GM12878 (cell line): ENCODE data around the gene CDC37L1. TPM values are rescaled to one million over a fixed set of nuclear protein-coding genes. Genes with fewer than 3 reads are reported as not detected.

Experiments
- ATAC-seq: fragments of 200-7000 bp; cut with Tn5 transposase; 3 replicates; pipeline ENCODE4 v1.9.1; 2020; ENCODE audit warnings: mild to moderate bottlenecking, moderate library complexity
- BruUV-seq: library from RNA; stranded (reverse); fragments of 400-500 nt; replicated peaks from 2 replicates; lab custom pipeline; 2021; lab: Mats Ljungman, UMichigan
- CTCF ChIA-PET: fragments of 300-600 bp; sonication (Branson Sonifier 250); formaldehyde crosslinking; extraction: SDS; loops from one replicate; lab custom pipeline; 2021; ENCODE audit warnings: inconsistent platforms; lab: Yijun Ruan, JAX
- POLR2A ChIA-PET: fragments of 350-600 bp; formaldehyde crosslinking; extraction: SDS; loops from one replicate; lab custom pipeline; 2021; ENCODE audit warnings: inconsistent platforms; lab: Charles Lee
- RAD21 ChIA-PET: fragments of 300-600 bp; sonication (Branson Sonifier 250); formaldehyde crosslinking; loops from one replicate; lab custom pipeline; 2023; ENCODE audit warnings: antibody characterized with exemption; ENCODE audit not compliant: unreplicated experiment; lab: Charles Lee
- SMC1A ChIA-PET: fragments of 300-600 bp; sonication (Branson Sonifier 250); formaldehyde crosslinking; loops from one replicate; lab custom pipeline; 2023; ENCODE audit not compliant: unreplicated experiment, uncharacterized antibody; lab: Charles Lee
- DNase-seq: peaks from one replicate; pipeline ENCODE4 v3.0.0-alpha.2; 2011; ENCODE audit warnings: low read depth, low spot score
- FAIRE-seq: peaks from 3 replicates; lab custom pipeline; 2011; peaks lifted over from hg19 to GRCh38; lab: Jason Lieb, UNC
- H2AFZ ChIP-seq: 2 replicates; pipeline ENCODE4 v1.6.0; 2011; ENCODE audit warnings: low read depth, low read length, control low read depth; ENCODE audit not compliant: control insufficient read depth
- H3K27ac ChIP-seq: 2 replicates; pipeline ENCODE4 v1.5.1; 2011; ENCODE audit warnings: control low read depth; ENCODE audit not compliant: control insufficient read depth, insufficient read depth
- H3K27me3 ChIP-seq, 2 experiments: replicated peaks in 1 of 2; 2 replicates each; pipeline versions ENCODE4 v1.6.0 to v1.6.1; 2011; ENCODE audit warnings: low read length in 1 of 2; ENCODE audit not compliant: control insufficient read depth in 2 of 2, insufficient read depth in 2 of 2
- H3K36me3 ChIP-seq, 2 experiments: 2 replicates each; pipeline ENCODE4 v1.5.1; 2011; ENCODE audit warnings: low read length in 1 of 2; ENCODE audit not compliant: control insufficient read depth in 2 of 2, insufficient read depth in 2 of 2
- H3K4me1 ChIP-seq: 2 replicates; pipeline ENCODE4 v1.6.1; 2011; ENCODE audit warnings: mild to moderate bottlenecking, low read length, moderate library complexity, mixed read lengths; ENCODE audit not compliant: control insufficient read depth, insufficient read depth
- H3K4me2 ChIP-seq: 2 replicates; pipeline ENCODE4 v1.6.0; 2011; ENCODE audit warnings: control low read depth; ENCODE audit not compliant: control insufficient read depth, insufficient read depth
- H3K4me3 ChIP-seq: fragments of 200-600 bp; sonication (generic); 2 replicates; pipeline ENCODE4 v1.5.1; 2016
- H3K79me2 ChIP-seq: 2 replicates; pipeline ENCODE4 v1.6.0; 2011; ENCODE audit warnings: low read length; ENCODE audit not compliant: control insufficient read depth, insufficient read depth
- H3K9ac ChIP-seq: 2 replicates; pipeline ENCODE4 v1.8.0; 2011; ENCODE audit warnings: low read length, control low read depth, mixed read lengths; ENCODE audit not compliant: control insufficient read depth, insufficient read depth
- H3K9me3 ChIP-seq: replicated peaks from 3 replicates; pipeline ENCODE4 v1.5.1; 2011; ENCODE audit warnings: mild to moderate bottlenecking, low read length; ENCODE audit not compliant: control insufficient read depth, insufficient read depth
- H4K20me1 ChIP-seq: 2 replicates; pipeline ENCODE4 v1.6.0; 2011; ENCODE audit not compliant: control insufficient read depth, insufficient read depth
- GABPA ChIP-seq: IDR thresholded peaks from 2 replicates; pipeline ENCODE4 v1.6.1; 2014; ENCODE audit warnings: antibody characterized with exemption, low read depth, mild to moderate bottlenecking, inconsistent platforms
- HDAC6 ChIP-seq: fragments of 200-600 bp; sonication (generic); IDR thresholded peaks from one replicate; pipeline ENCODE4 v1.8.0; 2017; ENCODE audit warnings: antibody characterized with exemption; ENCODE audit not compliant: unreplicated experiment
- JUND ChIP-seq: IDR thresholded peaks from 2 replicates; pipeline ENCODE4 v1.6.1; 2012; ENCODE audit warnings: low read depth, mild to moderate bottlenecking, low read length, improper control_type of control experiment, moderate library complexity
- MYB ChIP-seq: fragments of 150-350 bp; IDR thresholded peaks from 2 replicates; pipeline ENCODE4 v1.6.1; 2014; ENCODE audit warnings: mild to moderate bottlenecking, low read depth, low read length, borderline replicate concordance
- NFXL1 ChIP-seq: fragments of 450-650 bp; IDR thresholded peaks from 2 replicates; pipeline ENCODE4 v1.6.1; 2017; ENCODE audit warnings: antibody characterized with exemption, mild to moderate bottlenecking, borderline replicate concordance
- REST ChIP-seq: IDR thresholded peaks from 2 replicates; pipeline ENCODE4 v1.6.1; 2012; ENCODE audit warnings: mild to moderate bottlenecking, low read depth, low read length
- SMARCA5 ChIP-seq: fragments of 450-650 bp; IDR thresholded peaks from 2 replicates; pipeline ENCODE4 v1.6.1; 2017; ENCODE audit warnings: mild to moderate bottlenecking
- WGBS: methylation state at CpG from one replicate; pipeline ENCODE4 v1.1.6; 2016; ENCODE audit warnings: low lambda C conversion rate; ENCODE audit not compliant: insufficient replicate concordance, insufficient coverage; ENCODE audit errors: missing lambda C conversion rate; 5-methylcytosine and 5-hydroxymethylcytosine counted together
- in situ Hi-C: fragments of 300-500 bp; cut with MboI; formaldehyde crosslinking; loops from 9 replicates; pipeline ENCODE4 v1.14.3; 2018; ENCODE audit warnings: mixed read lengths
- intact Hi-C: fragments of 100-400 bp; cut with micrococcal nuclease; formaldehyde crosslinking; loops from one replicate; pipeline ENCODE4 v1.14.2; 2022; ENCODE audit not compliant: unreplicated experiment
- polyA plus RNA-seq, 11 experiments: library from polyadenylated mRNA; depleted of rRNA in 4 of 11; unstranded in 6 of 11; stranded (reverse) in 5 of 11; fragments of >200 nt; fragmentation: Nextera tagmentation in 4 of 11; fragmentation: Illumina TruSeq in 1 of 11; extraction: Ambion mirVana in 4 of 11; extraction: Trizol in 1 of 11; gene quantifications; 1 replicate in 1 of 11; 2 replicates in 10 of 11; pipeline versions ENCODE4 v1.2.1 to v1.2.3, GENCODE V29; 2011 to 2016; ENCODE audit warnings: inconsistent platforms in 2 of 11, missing spikeins in 2 of 11, low read depth in 1 of 11
- total RNA-seq, 4 experiments: library from RNA; depleted of rRNA in 3 of 4; stranded (reverse); fragments of >200 nt in 3 of 4; fragmentation: Illumina TruSeq in 1 of 4; extraction: Trizol in 1 of 4; gene quantifications; 2 replicates each; pipeline versions ENCODE4 v1.2.1 to v1.2.3, GENCODE V29; 2013 to 2021

CDC37L1 gene
- total and polyA plus RNA-seq, 10 of the 15 experiments (the other 5 are each of a cell fraction or from before 2014, with no cell fraction given) = 2.2 to 16.6 (median 8.2) TPM

DNA sequence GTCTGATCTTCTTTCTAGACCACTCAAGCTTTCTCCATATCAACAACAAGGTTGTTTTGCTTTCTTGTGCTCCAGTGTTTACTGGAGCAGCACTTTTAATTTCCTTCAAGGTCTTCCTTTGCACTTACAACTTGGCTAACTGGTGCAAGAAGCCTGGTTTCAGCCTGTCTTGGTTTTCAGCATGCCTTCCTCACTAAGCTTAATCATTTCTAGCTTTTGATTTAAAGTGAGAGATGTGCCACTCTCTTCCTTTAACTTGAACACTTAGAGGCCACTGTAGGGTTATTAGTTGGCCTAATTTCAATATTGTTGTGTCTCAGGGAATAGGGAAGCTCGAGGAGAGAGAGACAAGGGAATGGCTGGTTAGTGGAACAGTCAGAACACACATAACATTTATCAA, 48.2 kb downstream of the CDC37L1 start:
- CTCF ChIA-PET = interaction anchor here (1.1 to 1.3 kb wide), 4 partner anchors 9 to 123 kb away, joined by 3 read pairs; no protein-coding TSS in a partner anchor
- ATAC-seq = no peak
- in situ Hi-C loops = no loop called here

More for the DNA sequence above, 48.2 kb downstream of the CDC37L1 start:
- DNase-seq (no peak), FAIRE-seq (no peak)
- POLR2A ChIA-PET = interaction anchor here (1.2 kb wide), 1 partner anchor 40 kb away, joined by 3 read pairs; no protein-coding TSS in a partner anchor
- Histone ChIP-seq H3K79me2 (peaks cover 40% of the 10 kb centered on the region), H3K4me2 (no peak overlapping the region), H3K36me3 (peaks cover 0 to 4% of the 10 kb centered on the region in 2 experiments), H2AFZ (no peak overlapping the region), H3K27ac (no peak overlapping the region), H3K9me3 (no peaks in the 10 kb centered on the region), H4K20me1 (no peaks in the 10 kb centered on the region), H3K9ac (no peak overlapping the region), H3K4me3 (no peak overlapping the region), H3K4me1 (0 out of 2 replicates have a peak, but pooled peaks cover 4% of the 10 kb centered on the region), H3K27me3 (no peaks in the 10 kb centered on the region)
- RAD21 ChIA-PET = no interaction called here
- intact Hi-C loops = no loop called here
- SMC1A ChIA-PET = interaction anchor here (0.7 to 2.0 kb wide), 3 partner anchors 9 to 538 kb away, joined by 3 to 4 read pairs (median 4); no protein-coding TSS in a partner anchor
- TF ChIP-seq HDAC6 = no peak
- no peak for TF ChIP-seq NFXL1
- no peak for TF ChIP-seq SMARCA5
- no peak for TF ChIP-seq JUND
- TF ChIP-seq REST = no peak
- no peak for TF ChIP-seq GABPA
- TF ChIP-seq MYB = no peak
- TSS peak; percentile 28 for BruUV-seq
- WGBS = 0% methylated on average over 1 of the region's 1 CpG
